ENCODE results near the gene CLTCL1.

DNA sequence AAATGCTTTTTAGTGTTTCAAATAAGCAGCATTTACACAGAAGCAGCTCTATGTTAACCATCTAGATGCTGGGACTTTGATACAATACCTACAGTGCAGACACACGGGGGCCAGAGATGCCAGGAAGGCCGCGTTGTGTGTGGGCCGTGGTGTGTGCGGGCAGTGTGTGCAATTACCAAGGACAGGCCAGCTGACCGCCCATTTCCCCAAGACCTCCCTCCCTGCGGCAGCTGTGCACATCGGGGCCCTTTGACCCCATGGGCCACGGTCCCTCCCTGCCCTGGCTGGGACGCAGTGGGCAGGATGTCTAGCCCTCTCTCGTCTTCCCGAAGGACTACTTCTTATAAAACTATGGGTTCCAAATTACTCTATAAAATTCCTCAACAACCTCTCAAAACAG lies 38.4 kb downstream of the CLTCL1 start:
- TF ChIP-seq, protein P1, sequence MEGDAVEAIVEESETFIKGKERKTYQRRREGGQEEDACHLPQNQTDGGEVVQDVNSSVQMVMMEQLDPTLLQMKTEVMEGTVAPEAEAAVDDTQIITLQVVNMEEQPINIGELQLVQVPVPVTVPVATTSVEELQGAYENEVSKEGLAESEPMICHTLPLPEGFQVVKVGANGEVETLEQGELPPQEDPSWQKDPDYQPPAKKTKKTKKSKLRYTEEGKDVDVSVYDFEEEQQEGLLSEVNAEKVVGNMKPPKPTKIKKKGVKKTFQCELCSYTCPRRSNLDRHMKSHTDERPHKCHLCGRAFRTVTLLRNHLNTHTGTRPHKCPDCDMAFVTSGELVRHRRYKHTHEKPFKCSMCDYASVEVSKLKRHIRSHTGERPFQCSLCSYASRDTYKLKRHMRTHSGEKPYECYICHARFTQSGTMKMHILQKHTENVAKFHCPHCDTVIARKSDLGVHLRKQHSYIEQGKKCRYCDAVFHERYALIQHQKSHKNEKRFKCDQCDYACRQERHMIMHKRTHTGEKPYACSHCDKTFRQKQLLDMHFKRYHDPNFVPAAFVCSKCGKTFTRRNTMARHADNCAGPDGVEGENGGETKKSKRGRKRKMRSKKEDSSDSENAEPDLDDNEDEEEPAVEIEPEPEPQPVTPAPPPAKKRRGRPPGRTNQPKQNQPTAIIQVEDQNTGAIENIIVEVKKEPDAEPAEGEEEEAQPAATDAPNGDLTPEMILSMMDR (conservative IDR thresholded peaks at IDR 0.05; ENCODE audit: low read depth in 2 of 2): no peak
- no peak for TF ChIP-seq EZH2 (IDR thresholded peaks at IDR 0.05; ENCODE audit: low read depth, unreplicated experiment)
- TF ChIP-seq, protein P2, sequence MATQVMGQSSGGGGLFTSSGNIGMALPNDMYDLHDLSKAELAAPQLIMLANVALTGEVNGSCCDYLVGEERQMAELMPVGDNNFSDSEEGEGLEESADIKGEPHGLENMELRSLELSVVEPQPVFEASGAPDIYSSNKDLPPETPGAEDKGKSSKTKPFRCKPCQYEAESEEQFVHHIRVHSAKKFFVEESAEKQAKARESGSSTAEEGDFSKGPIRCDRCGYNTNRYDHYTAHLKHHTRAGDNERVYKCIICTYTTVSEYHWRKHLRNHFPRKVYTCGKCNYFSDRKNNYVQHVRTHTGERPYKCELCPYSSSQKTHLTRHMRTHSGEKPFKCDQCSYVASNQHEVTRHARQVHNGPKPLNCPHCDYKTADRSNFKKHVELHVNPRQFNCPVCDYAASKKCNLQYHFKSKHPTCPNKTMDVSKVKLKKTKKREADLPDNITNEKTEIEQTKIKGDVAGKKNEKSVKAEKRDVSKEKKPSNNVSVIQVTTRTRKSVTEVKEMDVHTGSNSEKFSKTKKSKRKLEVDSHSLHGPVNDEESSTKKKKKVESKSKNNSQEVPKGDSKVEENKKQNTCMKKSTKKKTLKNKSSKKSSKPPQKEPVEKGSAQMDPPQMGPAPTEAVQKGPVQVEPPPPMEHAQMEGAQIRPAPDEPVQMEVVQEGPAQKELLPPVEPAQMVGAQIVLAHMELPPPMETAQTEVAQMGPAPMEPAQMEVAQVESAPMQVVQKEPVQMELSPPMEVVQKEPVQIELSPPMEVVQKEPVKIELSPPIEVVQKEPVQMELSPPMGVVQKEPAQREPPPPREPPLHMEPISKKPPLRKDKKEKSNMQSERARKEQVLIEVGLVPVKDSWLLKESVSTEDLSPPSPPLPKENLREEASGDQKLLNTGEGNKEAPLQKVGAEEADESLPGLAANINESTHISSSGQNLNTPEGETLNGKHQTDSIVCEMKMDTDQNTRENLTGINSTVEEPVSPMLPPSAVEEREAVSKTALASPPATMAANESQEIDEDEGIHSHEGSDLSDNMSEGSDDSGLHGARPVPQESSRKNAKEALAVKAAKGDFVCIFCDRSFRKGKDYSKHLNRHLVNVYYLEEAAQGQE (IDR thresholded peaks at IDR 0.05; ENCODE audit: unreplicated experiment): no peak
- no peak for TF ChIP-seq POLR2AphosphoS5 (IDR thresholded peaks at IDR 0.05; ENCODE audit: low read depth)
- no peak for TF ChIP-seq CREB1 (CRISPR knock-in tag; IDR thresholded peaks at IDR 0.05; ENCODE audit: low read depth)
- TF ChIP-seq ZNF114 (CRISPR knock-in tag; IDR thresholded peaks at IDR 0.05): no peak
- no peak for TF ChIP-seq EZH2phosphoT487 (IDR thresholded peaks at IDR 0.05; ENCODE audit: unreplicated experiment)
- TF ChIP-seq JUNB (IDR thresholded peaks at IDR 0.05; ENCODE audit: unreplicated experiment): no peak
- TF ChIP-seq, protein P3, sequence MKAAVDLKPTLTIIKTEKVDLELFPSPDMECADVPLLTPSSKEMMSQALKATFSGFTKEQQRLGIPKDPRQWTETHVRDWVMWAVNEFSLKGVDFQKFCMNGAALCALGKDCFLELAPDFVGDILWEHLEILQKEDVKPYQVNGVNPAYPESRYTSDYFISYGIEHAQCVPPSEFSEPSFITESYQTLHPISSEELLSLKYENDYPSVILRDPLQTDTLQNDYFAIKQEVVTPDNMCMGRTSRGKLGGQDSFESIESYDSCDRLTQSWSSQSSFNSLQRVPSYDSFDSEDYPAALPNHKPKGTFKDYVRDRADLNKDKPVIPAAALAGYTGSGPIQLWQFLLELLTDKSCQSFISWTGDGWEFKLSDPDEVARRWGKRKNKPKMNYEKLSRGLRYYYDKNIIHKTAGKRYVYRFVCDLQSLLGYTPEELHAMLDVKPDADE (IDR thresholded peaks at IDR 0.05): no peak
- no peak for TF ChIP-seq ZNF331 (CRISPR knock-in tag; IDR thresholded peaks at IDR 0.05; ENCODE audit: low read depth)
- TF ChIP-seq NANOG (IDR thresholded peaks at IDR 0.05; ENCODE audit: borderline replicate concordance): no peak
- TF ChIP-seq, protein P4, sequence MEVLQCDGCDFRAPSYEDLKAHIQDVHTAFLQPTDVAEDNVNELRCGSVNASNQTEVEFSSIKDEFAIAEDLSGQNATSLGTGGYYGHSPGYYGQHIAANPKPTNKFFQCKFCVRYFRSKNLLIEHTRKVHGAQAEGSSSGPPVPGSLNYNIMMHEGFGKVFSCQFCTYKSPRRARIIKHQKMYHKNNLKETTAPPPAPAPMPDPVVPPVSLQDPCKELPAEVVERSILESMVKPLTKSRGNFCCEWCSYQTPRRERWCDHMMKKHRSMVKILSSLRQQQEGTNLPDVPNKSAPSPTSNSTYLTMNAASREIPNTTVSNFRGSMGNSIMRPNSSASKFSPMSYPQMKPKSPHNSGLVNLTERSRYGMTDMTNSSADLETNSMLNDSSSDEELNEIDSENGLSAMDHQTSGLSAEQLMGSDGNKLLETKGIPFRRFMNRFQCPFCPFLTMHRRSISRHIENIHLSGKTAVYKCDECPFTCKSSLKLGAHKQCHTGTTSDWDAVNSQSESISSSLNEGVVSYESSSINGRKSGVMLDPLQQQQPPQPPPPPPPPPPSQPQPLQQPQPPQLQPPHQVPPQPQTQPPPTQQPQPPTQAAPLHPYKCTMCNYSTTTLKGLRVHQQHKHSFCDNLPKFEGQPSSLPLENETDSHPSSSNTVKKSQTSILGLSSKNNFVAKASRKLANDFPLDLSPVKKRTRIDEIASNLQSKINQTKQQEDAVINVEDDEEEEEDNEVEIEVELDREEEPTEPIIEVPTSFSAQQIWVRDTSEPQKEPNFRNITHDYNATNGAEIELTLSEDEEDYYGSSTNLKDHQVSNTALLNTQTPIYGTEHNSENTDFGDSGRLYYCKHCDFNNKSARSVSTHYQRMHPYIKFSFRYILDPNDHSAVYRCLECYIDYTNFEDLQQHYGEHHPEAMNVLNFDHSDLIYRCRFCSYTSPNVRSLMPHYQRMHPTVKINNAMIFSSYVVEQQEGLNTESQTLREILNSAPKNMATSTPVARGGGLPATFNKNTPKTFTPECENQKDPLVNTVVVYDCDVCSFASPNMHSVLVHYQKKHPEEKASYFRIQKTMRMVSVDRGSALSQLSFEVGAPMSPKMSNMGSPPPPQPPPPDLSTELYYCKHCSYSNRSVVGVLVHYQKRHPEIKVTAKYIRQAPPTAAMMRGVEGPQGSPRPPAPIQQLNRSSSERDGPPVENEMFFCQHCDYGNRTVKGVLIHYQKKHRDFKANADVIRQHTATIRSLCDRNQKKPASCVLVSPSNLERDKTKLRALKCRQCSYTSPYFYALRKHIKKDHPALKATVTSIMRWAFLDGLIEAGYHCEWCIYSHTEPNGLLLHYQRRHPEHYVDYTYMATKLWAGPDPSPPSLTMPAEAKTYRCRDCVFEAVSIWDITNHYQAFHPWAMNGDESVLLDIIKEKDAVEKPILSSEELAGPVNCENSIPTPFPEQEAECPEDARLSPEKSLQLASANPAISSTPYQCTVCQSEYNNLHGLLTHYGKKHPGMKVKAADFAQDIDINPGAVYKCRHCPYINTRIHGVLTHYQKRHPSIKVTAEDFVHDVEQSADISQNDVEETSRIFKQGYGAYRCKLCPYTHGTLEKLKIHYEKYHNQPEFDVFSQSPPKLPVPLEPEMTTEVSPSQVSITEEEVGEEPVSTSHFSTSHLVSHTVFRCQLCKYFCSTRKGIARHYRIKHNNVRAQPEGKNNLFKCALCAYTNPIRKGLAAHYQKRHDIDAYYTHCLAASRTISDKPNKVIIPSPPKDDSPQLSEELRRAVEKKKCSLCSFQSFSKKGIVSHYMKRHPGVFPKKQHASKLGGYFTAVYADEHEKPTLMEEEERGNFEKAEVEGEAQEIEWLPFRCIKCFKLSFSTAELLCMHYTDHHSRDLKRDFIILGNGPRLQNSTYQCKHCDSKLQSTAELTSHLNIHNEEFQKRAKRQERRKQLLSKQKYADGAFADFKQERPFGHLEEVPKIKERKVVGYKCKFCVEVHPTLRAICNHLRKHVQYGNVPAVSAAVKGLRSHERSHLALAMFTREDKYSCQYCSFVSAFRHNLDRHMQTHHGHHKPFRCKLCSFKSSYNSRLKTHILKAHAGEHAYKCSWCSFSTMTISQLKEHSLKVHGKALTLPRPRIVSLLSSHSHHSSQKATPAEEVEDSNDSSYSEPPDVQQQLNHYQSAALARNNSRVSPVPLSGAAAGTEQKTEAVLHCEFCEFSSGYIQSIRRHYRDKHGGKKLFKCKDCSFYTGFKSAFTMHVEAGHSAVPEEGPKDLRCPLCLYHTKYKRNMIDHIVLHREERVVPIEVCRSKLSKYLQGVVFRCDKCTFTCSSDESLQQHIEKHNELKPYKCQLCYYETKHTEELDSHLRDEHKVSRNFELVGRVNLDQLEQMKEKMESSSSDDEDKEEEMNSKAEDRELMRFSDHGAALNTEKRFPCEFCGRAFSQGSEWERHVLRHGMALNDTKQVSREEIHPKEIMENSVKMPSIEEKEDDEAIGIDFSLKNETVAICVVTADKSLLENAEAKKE (CRISPR knock-in tag; IDR thresholded peaks at IDR 0.05): no peak
- TF ChIP-seq STAT1 (IDR thresholded peaks at IDR 0.05; ENCODE audit: unreplicated experiment): no peak

Data from GM23338 (cell line).